NCI-H446 treated with DMSO at 0.1 percent for 48 hours (cell line): ENCODE results near the gene PKN1.
"Not testable (repeated sequence)": the region's sequence is repeated elsewhere in the genome, so short reads cannot be mapped to it uniquely, and the experiment has no call there.

Experiments used
- DNase-seq: peaks from one replicate; lab custom pipeline; 2025; lab: John Stamatoyannopoulos, UW

PKN1 gene

DNA sequence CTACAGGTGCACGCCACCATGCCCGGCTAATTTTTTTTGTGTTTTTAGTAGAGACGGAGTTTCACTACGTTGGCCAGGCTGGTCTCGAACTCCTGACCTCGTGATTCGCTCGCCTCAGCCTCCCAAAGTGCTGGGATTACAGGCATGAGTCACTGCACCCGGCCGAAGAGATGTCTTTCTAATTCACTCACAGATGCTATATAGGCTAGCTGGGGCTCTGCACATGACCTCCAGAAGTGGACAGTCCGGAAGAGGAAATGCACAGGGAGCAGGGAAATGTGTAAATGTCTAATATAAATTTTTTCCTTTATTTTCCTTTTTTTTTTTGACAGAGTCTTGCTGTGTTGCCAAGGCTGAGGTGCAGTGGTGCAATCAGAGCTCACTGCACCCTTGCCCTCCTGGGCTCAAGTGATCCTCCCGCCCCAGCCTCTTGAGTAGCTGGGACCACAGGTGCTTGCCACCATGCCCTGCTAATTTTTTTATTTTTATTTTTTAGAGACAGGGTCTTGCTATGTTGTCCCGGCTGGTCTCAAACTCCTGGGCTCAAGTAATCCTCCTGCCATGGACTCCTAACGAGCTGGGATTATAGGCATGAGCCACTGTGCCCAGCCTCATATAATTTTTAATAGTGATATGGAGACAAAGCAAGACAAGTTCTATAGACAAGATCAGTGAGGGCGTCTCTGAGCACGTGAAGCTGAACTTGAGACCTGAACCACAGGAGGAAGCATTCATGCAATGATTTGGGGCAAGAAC is 54.4 kb downstream of the PKN1 start:
- DNase-seq, result no peak

DNA sequence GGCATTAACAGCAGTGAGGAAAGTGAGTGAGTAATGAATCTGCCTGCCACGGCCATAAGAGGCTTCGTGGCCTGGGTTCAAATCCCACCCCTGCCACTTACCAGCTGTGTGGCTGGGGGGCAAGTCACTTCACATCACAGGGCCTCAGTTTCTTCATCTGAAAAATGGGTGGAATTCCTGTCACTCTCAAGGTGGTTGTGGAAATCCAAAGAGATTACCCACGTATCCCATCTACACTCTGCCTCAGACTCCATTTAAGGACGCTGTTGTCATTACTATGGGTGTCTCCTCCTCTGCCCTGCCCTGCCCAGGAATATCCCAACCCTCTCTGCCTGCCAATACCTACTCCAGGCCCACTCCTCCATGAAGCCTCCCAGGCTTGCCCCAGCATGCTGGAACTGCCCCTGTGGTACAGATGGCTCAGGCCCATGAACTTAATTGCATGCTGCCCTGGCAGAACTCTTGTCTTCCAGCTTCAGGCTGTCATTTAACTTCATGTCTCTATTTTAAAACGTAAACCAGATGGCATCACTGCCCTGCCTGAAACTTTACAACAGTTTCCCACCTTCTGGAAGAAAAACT is 59.7 kb downstream of the PKN1 start:
- DNase-seq, result no peak

DNA sequence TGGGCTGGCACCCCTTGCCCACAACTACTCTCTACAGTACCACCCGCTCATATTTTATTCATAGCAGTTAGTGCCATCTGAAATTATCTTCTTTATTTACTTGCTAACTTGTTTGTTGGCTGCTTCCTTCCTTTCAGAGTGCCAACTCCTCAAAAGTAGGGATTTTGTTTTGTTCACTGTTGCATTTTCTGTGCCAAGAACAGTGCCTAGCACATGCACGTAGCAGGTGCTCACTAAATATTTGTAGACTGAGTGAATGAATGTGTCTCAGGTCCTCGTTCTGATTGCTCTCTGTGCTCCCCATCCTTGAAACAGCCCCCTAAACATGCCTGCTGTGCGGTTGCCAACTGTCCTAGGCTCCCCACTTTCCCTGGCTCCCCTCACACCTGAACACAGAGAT is 61.3 kb downstream of the PKN1 start:
- no peak for DNase-seq

DNA sequence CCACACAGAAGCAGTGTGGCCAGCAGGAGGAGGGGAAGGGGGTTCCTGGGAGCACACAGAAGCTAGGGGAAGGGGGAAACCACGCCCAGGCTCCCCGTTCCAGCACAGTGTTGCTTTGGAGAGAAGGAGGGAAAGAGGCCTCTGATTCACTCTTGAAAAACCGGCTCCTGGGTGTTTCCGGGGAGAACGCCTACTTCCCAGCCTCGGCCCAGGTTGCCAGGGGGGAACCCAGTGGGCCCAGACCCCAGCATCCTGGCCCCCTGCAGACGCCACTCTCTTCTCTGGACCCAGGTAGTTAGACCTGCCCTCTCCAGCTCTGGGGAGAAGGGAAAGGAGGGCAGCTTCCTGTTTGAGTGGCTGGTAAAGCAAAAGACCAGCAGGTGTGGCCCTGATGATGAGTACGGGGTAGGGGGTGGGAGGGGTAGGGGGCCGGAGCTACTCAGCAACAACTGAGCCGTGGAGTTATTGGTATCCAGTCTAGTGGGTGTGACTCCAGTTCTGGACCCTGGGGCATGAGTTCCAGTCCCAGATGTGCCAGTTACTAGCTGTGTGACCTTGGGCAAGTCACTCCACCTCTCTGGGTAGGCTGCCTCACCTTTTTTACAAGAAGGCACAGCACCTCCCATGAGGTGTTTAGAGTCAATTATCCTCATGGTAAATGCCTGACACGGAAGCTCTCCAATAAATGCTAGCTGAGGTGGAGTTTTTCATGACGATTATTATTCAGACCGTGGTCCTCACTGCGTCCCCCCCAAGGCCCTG is 62.0 kb downstream of the PKN1 start:
- DNase-seq, result no peak

DNA sequence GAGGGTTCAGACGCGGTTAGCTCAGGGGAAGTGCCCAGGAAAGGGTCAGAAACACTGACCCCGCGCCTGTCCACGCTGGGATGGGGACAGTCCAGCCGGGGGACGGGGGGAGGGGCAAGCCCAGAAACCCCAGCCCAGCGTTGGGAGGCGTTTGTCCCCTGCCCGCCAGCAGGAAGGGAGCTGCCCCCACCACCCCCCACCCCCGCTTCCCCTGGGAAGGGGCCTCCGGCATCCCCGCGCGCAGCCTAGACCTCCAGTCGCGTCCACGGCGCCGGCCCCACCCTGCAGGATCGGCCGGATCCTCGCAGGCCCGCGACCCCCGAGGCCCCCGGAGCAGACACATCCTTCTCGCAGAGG is 62.5 kb downstream of the PKN1 start:
- DNase-seq, result no peak

DNA sequence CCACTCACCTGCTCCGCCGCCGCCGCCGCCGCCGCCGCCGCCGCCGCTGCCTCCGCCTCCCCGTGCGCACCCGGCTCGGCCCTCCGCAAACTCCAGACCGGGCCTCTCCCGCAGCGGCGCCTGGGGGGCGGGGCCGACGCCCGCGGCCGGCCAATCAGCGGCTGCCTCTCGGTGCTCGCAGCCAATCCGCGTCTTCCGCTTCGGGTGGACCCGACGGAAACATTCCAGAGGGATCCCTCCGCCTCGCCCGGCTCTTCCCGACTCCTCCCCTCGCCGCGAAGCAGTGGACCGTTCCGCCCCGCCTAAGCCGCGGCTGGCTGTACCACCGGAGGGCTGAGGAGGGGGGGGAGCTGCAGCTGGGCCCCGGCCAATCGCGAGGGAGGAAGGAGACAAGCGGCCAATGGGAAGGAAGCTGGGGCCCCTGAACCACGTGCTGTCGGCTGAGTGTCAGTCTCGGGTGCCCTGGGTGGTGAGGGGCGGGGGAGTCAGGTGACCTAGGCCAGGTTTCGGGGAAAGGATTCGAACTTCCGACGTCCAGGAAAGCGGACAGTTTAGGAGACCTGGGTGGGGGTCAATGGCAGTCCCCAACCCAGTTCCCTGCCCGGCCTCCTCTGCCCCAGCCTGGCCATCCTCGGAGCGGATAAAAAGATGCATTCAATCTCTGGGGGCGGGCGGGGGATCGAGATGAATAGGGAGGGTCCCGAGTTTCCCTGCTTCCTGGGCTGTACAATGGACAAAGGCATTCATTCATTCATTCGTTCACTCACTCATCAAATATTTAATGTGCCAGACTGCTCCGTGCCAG is 63.1 kb downstream of the PKN1 start, which contains the start of gene GIPC1:
TSS of gene GIPC1 (minus strand) at position 99 of the 805 bp plus-strand sequence. CDS start 13,151 bp downstream, outside the sequence.
- DNase-seq, result peak; percentile 99

DNA sequence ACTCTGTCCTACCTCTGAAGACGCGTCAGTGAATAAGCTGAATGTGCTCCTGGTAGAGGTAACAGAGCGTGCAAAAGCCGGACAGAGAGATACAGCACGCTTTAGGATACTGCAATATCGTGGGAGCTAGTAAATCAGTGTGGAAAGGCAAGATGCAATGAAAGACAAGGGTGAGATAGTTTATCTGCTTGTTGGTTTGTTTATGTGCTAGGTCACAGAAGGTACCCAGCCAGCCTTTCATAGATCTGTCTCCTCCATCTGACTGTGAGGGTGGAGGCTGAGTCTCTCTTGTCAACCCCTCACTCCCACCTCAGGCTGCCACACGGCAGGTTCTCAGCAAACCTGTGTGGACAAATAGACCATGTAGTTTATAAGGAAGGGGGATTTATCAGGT is 63.7 kb downstream of the PKN1 start:
- DNase-seq, result no peak

DNA sequence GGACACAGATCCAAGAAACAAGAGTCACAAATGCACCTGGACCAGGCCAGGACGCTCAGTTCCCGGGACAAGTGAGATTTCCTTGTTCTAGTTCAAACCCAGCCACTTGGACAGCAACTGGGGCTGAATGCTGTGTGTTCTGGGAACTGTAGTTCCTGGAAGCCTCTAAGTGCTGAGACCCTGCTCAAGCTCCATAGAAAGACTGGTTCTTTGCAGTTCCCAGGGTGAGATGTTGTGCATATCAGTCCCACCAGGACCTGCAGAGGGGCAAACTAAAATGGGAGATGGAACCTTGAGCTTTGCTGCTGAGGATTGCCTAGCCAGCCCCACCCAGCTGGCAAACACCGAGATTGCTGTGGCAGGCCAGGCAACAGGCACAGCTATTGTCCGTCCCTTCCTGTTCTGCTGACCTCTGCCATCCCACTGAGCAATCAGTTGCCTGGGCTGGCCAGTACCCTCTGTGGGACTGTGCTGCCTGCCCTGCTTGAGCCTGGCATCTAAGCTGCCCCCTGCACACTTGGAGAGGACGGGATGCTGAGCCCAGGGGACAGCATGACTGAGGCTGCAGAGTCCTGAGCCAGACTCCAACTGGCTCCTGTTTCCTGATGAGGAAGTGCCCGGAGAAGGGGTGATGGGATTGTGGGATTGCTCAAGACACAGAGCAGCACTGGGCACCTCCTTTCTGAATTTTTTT is 64.3 kb downstream of the PKN1 start:
- no peak for DNase-seq

DNA sequence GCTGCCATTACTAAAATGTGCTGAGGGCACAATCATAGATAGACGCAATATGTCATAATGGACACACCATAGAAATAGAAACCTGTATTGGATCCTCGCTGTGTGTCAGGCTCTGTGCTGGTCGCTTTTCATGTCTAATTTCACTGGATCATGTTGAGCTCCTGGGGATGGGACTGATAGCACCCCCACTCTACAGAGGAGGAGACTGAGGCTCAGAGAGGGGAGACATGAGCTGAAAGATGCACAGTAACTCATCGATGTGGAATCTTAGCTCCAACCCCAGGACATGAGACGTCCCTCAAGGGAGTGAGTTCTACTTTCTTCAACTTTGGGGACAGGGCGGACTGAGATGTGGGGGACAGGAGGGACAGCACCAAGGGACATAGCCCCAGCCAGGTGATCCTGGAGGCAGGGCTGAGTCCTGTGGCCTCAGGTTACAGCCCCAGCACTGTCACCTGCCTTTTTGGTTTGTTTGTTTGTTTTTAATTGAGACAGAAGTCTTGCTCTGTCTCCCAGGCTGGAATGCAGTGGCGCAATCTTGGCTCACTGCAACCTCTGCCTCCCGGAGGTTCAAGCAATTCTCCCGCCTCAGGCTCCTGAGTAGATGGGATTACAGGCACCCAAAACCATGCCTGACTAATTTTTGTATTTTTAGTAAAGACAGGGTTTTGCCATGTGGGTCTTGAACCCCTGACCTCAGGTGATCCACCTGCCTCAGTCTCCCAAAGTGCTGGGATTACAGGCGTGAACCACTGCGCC is 69.4 kb downstream of the PKN1 start:
- DNase-seq, result no peak

DNA sequence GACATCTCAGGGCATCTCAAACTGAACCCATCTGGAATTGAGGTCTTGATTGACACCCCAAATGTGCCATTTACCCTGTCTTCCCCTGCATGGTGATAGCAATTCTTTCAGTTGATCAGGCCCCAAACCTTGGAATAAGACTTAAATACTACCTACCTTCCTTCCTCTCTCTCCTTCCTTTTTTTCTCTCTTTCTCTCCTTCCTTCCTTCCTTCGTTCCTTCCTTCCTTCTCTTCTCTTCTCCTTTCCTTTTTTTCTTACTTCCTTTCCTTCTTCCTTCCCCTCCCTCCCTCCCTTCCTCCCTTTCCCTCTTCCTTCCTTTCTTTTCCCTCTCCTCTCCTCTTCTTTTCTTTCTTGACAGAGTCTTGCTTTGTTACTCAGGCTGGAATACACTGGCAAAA is 70.2 kb downstream of the PKN1 start:
- DNase-seq, result no peak

DNA sequence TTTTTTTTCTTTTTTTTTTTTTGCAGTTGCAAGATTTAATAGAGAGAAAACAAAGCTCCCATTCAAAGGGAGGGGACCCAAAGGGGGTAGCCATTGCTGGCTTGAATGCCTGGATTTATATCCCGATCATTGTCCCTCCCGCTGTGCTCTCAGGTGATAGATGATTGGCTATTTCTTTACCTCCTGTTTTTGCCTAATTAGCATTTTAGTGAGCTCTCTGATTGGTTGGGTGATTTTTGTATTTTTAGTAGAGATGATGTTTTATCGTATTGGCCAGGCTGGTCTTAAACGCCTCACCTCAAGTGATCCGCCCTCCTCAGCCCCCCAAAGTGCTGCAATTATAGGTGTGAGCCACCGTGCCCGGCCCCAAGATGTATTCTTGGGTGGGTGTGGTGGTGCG is 71.5 kb downstream of the PKN1 start:
- not testable (repeated sequence) for DNase-seq

DNA sequence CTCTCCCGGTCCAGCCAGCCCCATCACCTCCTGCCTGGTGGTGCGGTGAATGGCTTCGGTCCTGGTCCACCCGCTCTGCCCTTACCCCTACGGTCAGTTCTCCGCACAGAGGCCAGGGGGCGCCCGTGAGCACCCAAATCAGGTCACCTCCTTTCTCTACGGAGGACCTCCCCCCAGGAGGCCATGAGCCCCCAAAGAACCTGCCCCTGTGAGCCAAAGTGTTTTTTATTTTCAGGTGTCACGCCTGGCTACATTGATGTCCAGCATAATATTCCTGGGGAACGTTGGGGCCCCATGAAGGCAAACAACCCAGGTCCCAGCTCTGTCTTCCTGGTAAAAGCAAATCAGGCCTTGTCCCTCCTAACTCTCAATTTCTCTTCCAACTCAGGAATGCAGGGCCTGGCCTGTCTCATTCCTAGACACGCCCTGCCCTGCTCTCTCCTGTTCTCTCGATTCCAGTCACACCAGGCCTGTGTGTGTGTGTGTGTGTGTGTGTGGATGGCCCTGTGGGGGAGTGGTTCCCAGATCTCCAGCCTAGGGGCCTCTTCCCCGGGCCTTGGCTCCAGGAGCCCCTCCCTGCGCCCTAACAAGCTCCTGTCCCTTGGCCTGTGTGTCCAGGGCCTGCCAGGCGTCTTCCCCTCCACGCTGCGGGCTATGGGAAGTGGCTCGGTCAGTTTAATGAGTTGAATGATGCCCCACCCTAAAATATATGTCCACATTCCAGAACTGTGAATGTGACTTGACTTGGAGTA is 72.6 kb downstream of the PKN1 start:
- no peak for DNase-seq

DNA sequence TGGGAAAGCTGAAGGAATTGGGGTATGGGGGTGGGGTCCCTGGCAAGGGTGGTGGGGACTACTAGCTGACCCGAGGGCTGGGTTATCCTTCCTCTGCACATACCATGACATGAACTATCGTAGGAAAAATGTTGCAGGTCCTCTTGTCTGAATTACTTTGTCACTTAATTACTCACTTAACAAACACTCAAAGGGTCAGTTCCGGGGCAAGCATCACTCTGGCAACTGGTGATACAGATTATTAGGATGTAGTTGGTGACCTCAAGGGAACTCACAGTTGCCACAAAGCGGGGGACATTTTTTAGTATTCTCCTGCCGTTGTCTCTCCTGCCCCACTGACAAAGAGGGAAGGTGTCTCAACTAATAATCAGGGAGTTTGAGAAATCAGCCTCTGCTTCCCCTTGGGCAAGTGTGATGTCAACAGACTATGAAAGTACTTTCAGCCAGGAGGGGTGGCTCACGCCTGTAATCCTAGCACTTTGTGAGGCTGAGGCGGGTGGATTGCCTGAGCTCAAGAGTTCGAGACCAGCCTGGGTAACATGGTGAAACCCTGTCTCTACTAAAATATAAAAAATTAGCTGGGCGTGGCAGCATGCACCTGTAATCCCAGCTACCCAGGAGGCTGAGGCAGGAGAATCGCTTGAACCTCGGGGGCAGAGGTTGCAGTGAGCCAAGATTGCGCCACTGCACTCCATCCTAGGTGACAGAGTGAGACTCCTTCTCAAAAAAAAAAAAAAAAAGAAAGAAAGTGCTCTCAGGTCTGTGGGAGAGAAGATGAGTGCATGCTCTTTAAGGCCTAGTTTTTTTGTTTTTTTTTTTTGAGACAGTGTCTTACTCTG is 74.8 kb downstream of the PKN1 start:
- no peak for DNase-seq

DNA sequence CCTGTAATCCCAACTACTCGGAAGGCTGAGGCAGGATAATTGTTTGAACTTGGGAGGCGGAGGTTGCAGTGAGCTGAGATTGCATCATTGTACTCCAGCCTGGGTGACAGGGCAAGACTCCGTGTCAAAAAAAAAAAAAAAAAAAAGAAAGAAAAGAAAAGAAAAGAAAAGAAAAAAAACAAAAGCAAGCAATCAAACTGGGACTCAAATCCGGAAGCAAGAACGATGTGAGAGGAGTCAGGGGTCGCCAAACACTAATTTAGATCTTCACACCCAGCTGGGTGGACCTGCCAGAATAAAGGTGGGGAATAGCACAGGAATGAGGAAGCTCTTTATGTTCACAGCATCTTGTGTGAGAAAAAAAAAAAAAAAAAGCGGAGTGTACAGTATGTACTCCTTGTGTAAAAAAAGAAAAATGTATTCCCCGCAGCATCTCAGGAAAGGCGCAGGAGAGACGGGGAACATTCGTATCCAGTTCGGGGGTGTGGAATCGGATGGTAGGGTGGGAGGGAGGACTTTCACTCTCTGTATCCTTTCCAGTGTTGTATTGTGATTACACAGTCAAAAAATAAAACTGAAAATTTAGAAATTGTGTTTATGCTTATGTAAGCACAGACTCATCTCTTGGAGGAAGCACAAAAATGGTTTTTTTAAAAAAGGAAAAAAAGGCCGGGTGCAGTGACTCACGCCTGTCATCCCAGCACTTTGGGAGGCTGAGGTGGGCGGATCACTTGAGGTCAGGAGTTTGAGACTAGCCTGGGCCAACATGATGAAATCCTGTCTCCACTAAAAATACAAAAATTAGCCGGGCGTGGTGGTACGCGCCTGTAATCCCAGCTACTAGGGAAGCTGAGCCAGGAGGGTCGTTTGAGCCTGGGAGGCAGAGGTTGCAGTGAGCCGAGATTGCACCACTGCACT is 77.5 kb downstream of the PKN1 start:
- no peak for DNase-seq

DNA sequence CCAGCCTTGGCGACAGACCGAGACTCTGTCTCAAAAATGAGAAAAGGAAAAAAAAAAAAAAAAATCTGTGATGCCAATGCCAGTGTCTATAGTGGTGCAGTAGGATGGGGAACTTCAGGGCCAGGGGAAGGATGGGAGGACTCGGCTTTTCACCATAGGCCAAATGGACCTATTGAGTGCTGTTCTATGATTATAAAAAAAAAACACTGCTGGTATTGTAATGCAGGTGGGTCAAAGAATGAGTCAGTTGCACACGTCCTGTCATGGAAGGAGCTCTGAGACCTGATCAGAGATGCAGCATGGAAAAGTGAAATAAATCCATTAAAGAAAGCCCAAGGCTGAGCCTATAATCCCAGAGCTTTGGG is 78.1 kb downstream of the PKN1 start:
- no peak for DNase-seq

DNA sequence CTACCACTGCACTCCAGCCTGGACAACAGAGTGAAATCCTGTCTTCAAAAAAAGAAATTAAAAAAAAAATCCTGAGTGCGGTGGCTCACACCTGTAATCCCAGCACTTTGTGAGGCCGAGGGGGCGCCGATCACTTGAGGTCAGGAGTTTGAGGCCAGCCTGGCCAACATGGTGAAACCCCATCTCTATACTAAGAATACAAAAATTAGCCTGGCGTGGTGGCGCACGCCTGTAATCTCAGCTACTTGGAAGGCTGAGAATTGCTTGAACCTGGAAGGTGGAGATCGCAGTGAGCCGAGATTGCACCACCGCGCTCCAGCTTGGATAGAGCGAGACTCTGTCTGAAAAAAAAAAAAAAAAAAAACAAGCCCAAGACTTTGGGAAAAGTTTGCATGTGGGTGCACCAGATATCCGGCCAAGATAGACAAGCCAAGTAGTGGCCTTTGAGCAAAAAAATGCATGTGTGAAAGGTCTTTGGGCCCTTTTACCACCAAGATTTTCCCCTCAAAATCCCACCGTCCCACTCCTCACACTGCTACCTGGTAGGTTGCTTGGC is 79.4 kb downstream of the PKN1 start:
- DNase-seq, result no peak

DNA sequence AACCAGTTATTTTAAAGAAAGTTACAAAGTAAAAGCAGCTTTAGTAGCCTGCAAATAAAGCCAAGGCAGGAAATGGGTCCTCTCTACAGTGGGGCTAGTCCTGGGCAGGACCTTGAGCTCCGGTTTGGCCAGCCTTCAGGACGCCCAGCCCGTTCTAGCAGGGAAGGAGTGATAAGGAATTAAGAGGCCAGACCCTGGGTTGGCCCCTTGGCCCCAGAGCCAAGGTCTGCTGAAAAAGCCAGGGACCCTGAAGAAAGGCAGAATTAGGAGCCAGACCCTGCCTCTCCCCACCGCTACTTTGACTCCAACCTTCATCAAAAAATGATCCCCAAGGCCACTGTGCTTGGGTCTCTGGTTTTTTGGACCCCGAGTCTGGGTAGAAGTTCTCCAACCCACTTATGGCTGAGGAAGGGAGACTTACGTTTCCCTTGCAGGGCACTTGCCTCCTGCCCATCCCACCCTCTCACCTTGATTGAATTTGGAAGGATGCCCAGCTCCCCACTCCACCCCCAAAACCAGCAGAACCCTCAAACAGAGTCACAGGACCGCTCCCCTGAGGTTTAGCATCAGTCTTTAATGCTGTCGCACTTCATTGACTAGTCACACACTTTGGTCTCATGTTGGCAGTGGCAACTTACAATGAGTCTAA is 81.2 kb downstream of the PKN1 start:
- DNase-seq, result no peak
